HG02623 (cell line): Measurements from ENCODE around the gene PRDM2.

Source experiments
- ATAC-seq: cut with Tn5 transposase; IDR thresholded peaks from one replicate; pipeline ENCODE4 v1.9.1; 2021; ENCODE audit warnings: moderate library complexity; ENCODE audit not compliant: unreplicated experiment

Gene PRDM2

DNA sequence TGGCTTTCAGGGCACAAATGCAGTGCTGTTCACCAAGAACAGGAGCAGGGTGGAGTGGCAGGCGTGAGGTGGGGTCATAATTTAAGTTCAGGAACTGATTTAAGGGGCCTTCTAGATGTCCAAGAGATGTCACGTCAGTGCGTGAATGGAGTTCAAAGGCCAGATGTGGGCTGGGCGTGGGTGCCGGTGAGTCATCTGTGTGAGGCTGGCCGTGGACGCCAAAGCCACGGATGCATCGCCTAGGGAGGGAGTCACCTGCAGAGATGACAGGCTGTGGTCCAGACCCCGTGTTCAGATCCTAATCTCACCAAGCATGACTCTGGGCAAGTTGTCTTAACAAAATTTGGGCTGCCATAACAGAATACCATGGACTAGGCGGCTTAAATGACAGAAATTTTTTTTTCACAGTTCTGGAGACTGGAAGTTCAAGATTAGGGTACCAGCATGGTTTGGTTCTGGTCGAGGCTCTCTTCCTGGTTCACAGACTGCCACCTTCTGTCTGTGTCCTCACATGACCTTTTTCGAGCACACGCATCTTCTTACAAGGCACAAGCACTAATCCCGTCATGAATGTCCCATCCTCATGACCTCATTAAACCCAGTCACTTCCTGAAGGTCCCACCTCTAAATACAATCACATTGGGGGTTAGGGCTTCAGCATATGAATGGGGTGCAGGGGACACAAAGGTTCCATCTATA is 109.6 kb downstream of the PRDM2 start:
- no peak for ATAC-seq

DNA sequence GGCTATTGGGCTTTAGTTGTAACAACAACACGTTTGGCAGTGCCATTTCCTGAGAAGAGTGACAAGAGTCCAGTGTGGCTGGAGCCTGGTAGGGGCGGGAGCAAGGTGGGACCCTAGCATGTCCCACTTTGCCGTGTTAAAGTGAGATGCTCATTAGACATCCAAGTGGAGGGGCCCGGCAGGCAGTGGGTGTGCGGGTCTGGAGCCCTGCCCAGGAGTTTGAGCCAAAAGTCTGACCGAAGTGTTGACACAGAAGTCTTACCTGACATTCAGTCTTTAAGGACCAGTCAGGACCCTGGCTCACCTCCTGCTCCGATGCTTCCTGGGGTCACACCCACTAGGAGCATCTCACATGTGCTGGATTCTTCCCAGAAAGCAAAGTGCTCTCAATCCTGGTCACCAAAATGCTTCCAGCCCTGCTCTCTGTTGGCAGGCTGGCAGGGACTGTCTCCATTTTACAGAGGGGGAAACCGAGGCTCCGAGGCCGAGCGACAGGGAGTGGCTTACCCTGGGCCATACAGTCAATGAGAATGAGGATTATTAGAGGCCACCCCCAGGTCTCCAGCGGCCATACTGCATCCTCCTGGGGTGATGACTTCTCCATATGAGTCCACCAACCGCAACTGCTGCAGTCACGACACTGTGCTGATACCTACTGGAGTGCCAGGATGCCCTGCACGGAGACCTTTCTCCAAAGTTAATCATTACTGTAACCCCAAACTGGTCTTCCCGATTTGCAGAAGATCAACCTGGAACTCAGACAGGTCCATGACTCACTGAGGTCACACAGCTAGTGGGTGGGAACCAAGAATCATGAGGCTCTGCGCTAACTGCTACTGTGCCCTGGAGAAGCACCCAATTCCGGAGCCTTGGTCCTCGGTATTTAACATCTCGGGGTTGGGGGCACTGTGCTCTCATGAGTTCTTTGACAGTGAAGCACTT is 112.7 kb downstream of the PRDM2 start:
- no peak for ATAC-seq

DNA sequence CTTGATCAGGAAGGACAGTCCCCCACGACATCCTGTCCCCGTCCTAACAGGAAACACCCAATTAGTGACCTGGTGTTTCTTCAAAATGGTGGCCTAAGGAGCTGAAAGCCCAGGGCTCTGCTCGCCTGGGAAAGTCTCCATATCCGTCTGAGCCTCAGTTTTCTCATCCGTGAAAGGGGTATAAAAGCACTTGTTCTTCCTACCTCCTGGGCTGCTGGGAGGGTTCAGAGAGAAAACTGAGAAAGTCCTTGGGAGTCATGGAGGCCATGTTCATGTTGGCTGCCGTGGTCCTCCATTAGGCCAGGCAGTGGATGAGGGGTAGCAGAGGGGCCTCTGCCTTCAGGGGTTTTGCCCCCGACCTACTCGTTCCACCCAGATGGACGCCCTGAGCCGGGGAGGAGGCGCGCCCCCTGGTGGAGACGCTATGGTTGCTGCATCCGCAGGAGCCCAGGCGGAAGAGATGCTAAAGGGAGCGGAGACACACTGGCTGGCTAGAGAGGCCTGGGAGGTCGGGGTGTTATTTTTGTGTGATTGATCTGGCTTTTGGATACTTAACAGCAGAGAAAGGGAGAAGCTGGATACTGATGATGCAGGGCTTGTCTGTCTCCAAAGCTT is 113.5 kb downstream of the PRDM2 start:
- ATAC-seq: no peak

DNA sequence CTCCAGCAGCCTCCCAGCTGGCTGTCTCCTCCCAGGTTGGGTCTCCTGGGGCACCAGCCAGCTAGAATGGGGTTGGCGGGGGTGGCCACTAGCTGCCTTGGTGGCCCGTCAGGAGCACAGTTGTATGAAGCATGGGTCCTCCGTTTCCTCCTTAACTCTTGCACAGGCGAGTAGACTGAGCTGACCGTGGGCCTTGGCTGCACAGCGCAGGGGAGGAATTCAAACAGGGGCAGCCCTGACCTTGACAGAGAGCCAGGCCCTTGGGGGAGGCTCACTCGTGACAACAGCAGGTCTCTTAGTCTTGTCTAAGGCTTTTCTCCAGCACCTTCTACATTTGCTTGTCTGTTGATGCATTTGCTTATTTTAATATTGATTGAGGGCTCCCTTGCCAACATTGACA is 114.1 kb downstream of the PRDM2 start:
- no peak for ATAC-seq

DNA sequence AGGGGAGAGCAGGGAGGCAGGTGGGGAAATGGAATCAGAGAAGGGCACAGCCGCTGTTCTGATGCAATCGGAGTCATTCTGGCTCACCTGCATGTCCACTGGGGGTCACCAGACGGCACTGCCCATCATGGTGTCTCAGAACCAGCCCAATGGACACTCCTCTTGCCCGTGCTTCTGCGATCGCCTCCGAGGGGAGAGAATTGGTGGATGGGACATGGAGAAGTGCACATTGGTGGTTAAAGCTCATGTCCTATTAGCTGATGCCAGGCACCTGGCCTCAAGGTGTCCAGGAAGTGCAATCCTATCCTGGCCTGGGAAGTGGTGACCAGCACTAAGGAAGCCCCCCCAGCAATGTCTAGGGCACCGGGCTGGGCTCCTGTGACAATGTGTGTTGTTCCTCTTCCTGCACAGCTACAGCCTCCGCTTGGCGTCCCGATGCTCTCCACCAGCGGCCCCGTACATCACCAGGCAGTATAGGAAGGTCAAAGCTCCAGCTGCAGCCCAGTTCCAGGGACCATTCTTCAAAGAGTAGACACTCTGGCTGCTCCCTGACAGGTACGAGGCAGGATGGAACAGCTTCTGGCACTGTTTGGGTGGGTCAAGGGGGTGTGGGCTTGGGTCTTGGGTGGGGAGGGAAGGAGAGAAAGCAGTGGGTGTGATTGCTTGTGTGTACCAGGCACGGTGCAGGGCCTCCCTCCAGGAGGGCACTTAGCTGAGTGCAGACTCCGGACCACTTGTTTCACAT is 116.2 kb downstream of the PRDM2 start:
- no peak for ATAC-seq

DNA sequence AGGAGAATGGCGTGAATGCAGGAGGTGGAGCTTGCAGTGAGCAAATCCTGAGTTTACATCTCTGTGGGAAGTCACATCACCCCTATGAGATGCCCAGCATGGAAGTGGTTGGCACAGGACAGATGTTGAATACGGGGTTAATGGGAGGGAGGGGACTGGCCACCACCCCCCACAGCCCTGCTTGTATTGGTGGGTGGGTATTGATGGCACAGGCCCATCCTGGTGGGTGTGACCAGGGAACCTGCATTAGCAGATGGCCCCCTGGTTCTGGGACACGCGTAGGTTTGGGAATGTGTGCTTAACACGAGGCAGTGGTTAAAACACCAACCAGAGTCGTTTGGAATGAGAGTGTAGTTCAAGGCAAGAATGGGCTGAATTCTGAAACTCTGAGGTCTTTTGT is 117.9 kb downstream of the PRDM2 start:
- ATAC-seq: no peak

DNA sequence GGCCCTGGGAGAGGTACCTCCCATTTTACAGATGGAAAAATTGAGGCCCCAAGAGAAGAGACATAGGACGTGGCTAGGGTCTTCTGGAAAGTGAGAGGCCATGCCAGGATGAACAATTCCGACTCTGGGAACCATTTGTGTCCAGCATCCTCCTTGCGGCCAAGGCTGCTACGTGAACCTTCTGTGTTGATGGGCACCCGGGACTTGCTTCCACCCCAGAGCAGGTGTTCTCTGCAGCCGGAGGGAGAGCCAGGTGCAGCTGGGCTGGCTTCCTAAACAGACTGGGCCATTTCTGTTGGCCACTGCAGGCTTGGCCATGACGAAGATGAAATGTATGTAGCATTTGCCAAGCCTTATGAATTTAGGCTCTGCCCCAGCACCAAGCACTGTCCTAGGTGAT is 118.9 kb downstream of the PRDM2 start:
- ATAC-seq: no peak

DNA sequence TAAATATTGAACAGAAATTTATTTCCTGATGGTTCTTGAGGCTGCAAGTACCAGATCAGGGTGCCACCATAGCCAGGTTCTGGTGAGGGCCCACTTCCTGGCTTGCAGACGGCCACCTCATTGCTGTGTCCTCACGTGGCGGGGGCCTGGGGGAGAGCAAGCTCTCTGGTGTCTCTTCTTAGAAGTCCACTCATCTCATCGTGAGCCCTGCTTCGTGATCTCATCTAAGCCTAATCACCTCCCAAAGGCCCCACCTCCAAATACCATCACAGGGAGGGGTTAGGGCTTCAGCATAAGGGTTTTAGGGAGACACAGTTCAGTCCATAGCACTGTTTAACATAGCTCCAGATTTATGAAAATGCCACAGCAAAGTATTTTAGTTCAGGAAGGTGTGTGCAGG is 119.7 kb downstream of the PRDM2 start:
- no peak for ATAC-seq

DNA sequence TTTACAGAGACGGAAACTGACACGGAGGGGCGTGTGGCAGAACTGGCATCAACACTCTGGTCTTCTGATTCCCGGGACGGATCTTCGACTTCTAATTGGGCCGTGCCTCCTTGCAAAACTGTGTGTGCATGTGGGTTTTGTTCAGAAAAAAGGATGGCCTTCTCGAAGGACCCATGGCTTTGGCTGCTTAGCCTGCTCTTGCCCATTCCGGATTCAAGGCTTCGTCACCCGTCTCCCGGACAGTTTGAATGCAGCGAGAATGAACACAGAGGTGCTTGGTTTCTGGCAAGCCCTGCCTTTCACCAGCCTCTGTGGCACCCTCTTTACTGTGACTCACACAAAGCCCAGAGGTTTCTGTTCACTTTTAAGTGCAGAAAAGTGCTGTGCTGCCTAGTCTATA is 120.1 kb downstream of the PRDM2 start:
- ATAC-seq: no peak

DNA sequence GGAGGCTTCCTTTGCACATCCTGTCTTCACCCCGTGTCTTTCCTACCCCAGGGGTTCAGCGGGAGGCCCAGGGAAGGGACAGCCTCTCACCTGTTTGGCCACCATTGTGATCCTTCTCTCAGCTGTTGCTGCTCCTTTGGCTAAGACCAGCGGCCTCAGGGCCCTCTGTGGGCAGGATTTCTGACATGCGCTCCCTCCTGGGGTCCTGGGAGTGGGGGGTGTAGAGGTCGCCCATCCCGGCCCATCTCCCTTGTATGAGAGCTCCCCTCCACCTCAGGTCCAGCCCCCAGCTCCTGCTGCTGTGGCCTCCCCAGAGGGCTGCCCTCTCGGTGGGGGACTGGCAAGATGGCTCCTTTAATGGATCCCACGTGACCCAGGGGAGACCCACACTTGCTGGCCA is 120.5 kb downstream of the PRDM2 start:
- no peak for ATAC-seq

DNA sequence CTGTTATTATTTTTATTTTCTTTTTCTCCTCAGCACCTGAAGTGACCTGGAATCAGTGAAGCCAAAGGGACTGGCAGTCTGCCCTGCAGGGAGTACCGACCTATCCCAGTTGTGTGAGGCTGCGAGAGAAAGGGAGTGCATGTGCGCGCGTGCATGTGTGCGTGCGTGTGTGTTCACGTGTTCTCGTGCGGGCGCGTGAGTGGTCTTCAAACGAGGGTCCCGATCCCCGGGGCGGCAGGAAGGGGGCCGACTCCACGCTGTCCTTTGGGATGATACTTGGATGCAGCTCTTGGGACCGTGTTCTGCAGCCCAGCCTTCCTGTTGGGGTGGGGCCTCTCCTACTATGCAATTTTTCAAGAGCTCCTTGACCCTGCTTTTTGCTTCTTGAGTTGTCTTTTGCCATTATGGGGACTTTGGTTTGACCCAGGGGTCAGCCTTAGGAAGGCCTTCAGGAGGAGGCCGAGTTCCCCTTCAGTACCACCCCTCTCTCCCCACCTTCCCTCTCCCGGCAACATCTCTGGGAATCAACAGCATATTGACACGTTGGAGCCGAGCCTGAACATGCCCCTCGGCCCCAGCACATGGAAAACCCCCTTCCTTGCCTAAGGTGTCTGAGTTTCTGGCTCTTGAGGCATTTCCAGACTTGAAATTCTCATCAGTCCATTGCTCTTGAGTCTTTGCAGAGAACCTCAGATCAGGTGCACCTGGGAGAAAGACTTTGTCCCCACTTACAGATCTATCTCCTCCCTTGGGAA is 123.3 kb downstream of the PRDM2 start:
- ATAC-seq: no peak

DNA sequence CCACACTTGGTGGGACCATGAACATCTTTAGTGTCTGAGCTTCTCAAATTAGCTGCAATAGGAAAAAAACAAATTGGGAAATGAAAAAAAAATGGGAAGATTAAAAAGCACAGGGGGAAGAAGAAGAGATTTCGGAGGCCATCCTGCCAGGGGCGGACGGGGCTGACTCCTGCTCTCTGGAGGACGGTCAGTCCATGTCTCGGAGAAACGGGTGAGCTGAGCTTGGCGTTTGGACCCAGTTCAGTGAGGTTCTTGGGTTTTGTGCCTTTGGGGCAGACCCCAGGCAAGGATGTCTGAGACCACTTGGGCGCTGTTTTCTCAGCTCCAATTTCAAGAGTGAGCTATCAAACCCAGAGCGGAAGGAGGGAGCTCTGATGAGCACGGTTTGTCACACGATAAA is 123.9 kb downstream of the PRDM2 start:
- ATAC-seq: no peak

DNA sequence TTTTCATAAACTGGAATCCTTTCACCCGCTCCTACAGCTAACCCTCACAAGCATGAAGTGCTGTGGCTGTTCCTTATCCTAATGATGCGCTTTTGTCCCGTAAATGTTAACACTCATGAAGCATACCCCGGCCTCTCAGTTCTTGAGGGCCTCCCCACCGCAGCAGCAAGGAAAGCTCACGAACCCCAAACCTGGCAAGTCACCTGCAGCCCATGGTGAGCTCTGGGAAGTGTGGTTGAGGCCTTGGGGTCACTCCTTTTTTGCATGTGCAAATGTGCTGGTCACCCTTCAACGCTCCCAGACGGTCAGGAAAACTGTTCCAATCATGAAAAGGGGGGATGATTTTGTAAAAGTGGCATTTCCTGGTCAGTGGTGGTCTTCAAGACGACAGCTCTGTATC is 124.6 kb downstream of the PRDM2 start:
- ATAC-seq: no peak

DNA sequence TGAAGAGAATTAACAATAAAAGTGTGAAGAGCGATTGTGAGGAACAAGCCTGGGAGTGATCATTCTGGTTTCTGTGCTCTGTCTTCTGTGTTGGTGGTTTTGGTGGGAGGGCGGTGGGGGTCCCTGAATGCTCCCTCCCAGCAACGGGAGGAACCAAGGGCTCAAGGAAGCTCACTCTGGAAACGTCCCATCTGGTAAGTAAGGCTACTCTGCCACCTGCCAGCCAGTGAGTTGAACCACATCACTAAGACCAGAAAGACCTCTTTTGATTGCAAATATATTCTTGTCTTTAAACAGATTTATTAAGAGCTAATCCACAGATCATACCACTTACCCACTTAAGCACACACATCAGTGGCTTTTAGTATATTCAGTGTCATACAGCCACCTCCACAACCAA is 125.0 kb downstream of the PRDM2 start:
- no peak for ATAC-seq

DNA sequence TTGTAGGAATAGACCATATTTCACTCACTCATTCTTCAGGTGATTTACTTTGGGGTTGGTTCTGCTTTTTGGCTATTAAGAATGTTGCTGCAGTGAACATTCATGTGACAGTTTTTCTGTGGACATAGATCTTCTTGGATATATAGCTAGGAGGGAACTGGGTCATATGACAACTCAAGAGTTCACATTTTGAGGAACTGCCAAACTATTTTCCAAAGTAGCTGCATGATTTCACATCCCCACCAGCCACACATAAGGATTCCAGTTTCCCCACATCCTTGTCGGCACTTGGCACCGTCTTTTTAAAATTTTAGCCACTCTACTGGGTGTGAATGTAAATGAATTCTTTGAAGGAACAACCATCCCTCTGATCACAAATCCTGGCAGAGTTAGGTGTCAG is 126.0 kb downstream of the PRDM2 start:
- no peak for ATAC-seq

DNA sequence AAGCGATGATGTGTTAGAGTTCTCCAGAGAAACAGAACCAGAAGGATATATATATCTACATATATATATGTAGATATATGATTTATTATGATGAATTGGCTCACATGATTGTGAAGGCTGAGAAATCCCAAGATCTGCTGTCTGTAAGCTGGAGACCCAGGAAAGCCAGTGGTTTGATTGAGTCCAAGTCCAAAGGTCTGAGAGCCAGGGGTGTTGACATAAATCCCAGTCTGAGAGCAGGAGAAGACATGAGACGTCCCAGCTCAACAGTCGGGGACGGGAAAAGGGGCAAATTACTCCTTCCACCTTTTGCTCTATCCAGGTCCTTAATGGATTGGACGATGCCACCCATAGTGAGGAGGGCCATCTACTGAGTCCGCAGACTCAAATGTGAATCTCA is 126.6 kb downstream of the PRDM2 start:
- no peak for ATAC-seq

DNA sequence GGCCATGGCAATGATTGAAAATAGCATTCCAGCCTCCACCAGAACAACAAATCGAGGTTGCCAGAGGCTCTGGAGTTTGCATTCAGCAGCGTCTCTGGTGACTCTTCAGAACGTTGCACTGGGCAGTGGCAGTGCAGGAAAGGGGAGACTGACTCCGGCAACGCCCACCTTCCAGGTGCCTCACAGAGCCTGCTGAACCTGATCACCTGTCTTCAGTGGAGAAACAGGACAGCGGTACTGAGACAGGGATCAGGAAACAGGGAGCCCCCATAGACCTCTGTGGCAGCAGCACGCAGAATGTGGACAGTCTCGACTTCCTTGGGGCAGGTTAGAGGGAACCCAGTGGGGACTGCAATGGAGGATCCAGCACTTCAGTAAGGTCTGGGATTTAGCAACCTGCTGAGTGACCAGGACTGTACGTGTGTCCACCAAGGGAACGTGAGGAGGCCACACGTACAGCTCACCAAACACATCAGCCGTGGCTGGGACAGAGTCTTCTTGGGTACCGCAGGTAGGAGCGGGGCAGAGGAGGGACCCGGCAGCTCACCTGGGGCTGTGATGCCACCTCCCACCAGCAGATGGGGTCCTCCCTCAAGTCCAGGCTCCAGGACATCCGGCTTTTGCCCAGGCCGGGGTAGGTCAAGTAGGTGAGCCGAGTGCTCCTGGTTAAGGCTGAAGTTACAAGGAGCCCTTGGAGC is 128.6 kb downstream of the PRDM2 start:
- ATAC-seq: no peak

DNA sequence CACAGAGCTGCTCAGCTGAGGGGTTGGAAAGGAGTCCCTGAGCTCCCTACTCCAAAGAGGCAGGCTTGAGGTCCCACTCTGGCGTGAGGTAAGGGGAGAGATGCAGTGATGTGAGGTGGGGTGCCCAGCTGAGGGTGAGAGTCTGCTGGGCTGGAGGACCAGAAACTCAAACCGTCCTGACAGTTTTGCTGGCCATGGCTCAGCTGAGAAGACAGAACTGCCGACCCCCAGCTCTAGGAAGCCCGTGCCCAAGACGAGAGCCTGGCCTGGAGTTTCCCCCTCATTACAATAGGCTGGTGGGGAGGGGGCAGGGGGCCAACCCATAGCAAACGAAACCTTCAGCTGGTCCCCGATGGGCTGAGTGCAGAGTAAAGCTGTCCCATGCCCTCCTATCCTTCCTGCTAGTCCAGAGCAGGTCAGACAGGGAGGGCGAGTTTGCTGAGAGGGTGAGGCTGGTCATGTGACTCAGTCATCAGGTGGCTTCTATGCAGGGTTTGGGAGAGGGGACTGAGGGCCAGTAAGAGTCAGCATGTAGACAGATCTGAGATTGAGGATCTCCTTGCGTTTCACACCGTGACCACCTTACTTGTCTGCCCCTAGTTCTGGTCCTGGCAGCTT is 129.3 kb downstream of the PRDM2 start:
- ATAC-seq: no peak

DNA sequence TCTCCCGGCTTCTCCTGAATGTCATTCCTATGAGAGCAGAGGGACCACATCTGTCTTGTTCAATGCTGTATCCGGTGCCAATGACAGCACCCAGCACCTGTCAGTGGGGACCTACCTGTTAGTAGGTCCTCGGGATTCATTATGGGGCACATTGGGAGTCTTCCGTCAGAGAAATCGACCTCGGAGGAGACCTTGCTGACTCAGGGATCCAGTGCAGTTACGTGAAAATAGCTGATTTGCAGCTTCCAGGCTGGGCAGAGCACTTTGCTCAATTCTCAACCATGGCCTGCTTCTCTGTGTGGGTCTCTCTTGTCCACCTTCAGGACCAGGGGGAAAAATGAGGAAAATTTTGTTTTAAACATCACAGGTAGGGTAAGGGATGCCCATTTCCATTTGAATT is 130.2 kb downstream of the PRDM2 start:
- no peak for ATAC-seq
